Neural crest cell (in vitro differentiated cells): ENCODE results near the gene RPS6KA3. TPM values are rescaled to one million over a fixed set of nuclear protein-coding genes. Genes with fewer than 3 reads are reported as not detected.

Experiments used
- DNase-seq: peaks from one replicate; pipeline ENCODE4 v3.0.0; 2021; ENCODE audit warnings: low read depth, mixed read lengths, low spot score
- H3K27ac Mint-ChIP-seq: one replicate; pipeline ENCODE4 v1.8.0; 2021; ENCODE audit warnings: mild to moderate bottlenecking, mixed read lengths; ENCODE audit not compliant: unreplicated experiment
- H3K27me3 Mint-ChIP-seq: 2 replicates; pipeline ENCODE4 v1.8.0; 2021; ENCODE audit warnings: low read depth, mild to moderate bottlenecking, mixed read lengths
- H3K36me3 Mint-ChIP-seq: 2 replicates; pipeline ENCODE4 v1.8.0; 2021; ENCODE audit warnings: low read depth, mild to moderate bottlenecking, mixed read lengths
- H3K4me1 Mint-ChIP-seq: 2 replicates; pipeline ENCODE4 v1.8.0; 2021; ENCODE audit warnings: mixed read lengths
- H3K4me3 Mint-ChIP-seq: one replicate; pipeline ENCODE4 v1.8.0; 2021; ENCODE audit warnings: mild to moderate bottlenecking, mixed read lengths
- H3K9me3 Mint-ChIP-seq: 2 replicates; pipeline ENCODE4 v1.8.0; 2021; ENCODE audit warnings: mixed read lengths
- total RNA-seq: library from RNA; stranded (reverse); gene quantifications from 2 replicates; pipeline ENCODE4 v1.2.1, GENCODE V29; 2021
- TF ChIP-seq, protein P1 (sequence below): fragments of 200-600 bp; sonication (generic); conservative IDR thresholded peaks from 2 replicates; pipeline ENCODE4 v1.5.0; 2021; ENCODE audit warnings: antibody characterized with exemption, mild to moderate bottlenecking

RPS6KA3 gene
- total RNA-seq, 1 donor from 2014 or later: 26.0 TPM

- no peaks in the 10 kb centered on the region for H3K4me1 Mint-ChIP-seq
- no peaks in the 10 kb centered on the region for H3K27me3 Mint-ChIP-seq
- no peak overlapping the region for H3K27ac Mint-ChIP-seq
- H3K36me3 Mint-ChIP-seq: peaks cover 19% of the 10 kb centered on the region
- H3K9me3 Mint-ChIP-seq: peaks cover 11% of the 10 kb centered on the region
- TF ChIP-seq, protein P1, sequence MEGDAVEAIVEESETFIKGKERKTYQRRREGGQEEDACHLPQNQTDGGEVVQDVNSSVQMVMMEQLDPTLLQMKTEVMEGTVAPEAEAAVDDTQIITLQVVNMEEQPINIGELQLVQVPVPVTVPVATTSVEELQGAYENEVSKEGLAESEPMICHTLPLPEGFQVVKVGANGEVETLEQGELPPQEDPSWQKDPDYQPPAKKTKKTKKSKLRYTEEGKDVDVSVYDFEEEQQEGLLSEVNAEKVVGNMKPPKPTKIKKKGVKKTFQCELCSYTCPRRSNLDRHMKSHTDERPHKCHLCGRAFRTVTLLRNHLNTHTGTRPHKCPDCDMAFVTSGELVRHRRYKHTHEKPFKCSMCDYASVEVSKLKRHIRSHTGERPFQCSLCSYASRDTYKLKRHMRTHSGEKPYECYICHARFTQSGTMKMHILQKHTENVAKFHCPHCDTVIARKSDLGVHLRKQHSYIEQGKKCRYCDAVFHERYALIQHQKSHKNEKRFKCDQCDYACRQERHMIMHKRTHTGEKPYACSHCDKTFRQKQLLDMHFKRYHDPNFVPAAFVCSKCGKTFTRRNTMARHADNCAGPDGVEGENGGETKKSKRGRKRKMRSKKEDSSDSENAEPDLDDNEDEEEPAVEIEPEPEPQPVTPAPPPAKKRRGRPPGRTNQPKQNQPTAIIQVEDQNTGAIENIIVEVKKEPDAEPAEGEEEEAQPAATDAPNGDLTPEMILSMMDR: no peak
- H3K4me3 Mint-ChIP-seq: no peak overlapping the region
- DNase-seq: no peak
Measured at GRCh38 chrX:20237864-20238263, 28.8 kb downstream of the RPS6KA3 start.

DNA sequence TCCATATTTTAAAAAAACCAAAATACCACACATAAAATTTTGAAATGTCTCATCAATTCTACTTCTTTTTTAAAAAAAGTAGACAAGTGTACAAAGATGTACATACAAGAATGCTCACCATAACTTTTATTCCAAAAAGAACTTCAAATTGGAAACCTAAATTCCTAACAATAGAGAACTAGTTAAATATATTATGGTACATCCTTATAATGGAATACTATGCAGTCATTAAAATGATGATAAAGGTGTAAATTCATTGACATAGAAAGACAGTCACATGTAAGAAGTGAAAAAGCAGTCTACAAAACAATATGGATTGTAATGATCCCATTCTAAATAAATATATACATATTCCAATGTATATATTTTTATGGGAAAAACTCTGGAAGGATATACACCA lies 31.0 kb downstream of the RPS6KA3 start:
- Mint-ChIP-seq H3K4me3 (no peak overlapping the region), H3K27ac (no peak overlapping the region), H3K9me3 (peaks cover 11% of the 10 kb centered on the region), H3K36me3 (peaks cover 23% of the 10 kb centered on the region), H3K4me1 (no peaks in the 10 kb centered on the region), H3K27me3 (no peaks in the 10 kb centered on the region)
- DNase-seq: no peak
- TF ChIP-seq, protein P1: no peak

- no peak overlapping the region for H3K27ac Mint-ChIP-seq
- DNase-seq: no peak
- H3K9me3 Mint-ChIP-seq: peaks cover 20% of the 10 kb centered on the region
- H3K4me1 Mint-ChIP-seq: no peaks in the 10 kb centered on the region
- peaks cover 34% of the 10 kb centered on the region for H3K36me3 Mint-ChIP-seq
- H3K4me3 Mint-ChIP-seq: no peak overlapping the region
- no peaks in the 10 kb centered on the region for H3K27me3 Mint-ChIP-seq
- TF ChIP-seq, protein P1: no peak
Measured at GRCh38 chrX:20233336-20233735, 33.4 kb downstream of the RPS6KA3 start.

GRCh38 chrX:20231598-20231997 lies 35.1 kb downstream of the RPS6KA3 start:
- H3K27me3 Mint-ChIP-seq: no peaks in the 10 kb centered on the region
- TF ChIP-seq, protein P1: no peak
- H3K36me3 Mint-ChIP-seq: peaks cover 31% of the 10 kb centered on the region
- H3K4me1 Mint-ChIP-seq: no peaks in the 10 kb centered on the region
- no peak overlapping the region for H3K4me3 Mint-ChIP-seq
- H3K9me3 Mint-ChIP-seq: peaks cover 16% of the 10 kb centered on the region
- H3K27ac Mint-ChIP-seq: no peak overlapping the region
- DNase-seq: no peak

DNA sequence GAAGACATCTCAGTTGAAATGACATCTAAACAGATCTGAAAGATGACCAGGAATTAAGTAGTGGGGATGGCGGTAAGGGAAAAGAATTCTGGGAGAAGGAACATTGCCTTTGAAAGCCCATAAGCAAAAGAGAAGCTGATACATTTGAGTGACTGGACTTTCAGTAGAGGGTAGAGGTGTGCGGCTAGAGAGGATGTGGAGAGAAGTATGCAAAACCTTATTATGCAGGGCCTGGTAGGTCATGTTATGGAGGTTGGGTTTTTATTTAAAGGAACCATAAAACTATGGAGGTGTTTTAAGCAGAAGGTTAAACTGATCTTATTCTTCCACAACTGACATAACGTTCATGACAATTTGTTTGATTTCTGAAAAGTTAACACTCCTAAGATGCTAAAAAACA lies 36.3 kb downstream of the RPS6KA3 start:
- H3K27me3 Mint-ChIP-seq: no peaks in the 10 kb centered on the region
- DNase-seq: no peak
- no peak overlapping the region for H3K4me3 Mint-ChIP-seq

More for the DNA sequence above, 36.3 kb downstream of the RPS6KA3 start:
- H3K36me3 Mint-ChIP-seq: peaks cover 26% of the 10 kb centered on the region
- TF ChIP-seq, protein P1: no peak
- no peak overlapping the region for H3K27ac Mint-ChIP-seq
- H3K9me3 Mint-ChIP-seq: peaks cover 13% of the 10 kb centered on the region
- no peaks in the 10 kb centered on the region for H3K4me1 Mint-ChIP-seq
